Measurements from ENCODE around the gene EPHB6.

Gene EPHB6, protein sequence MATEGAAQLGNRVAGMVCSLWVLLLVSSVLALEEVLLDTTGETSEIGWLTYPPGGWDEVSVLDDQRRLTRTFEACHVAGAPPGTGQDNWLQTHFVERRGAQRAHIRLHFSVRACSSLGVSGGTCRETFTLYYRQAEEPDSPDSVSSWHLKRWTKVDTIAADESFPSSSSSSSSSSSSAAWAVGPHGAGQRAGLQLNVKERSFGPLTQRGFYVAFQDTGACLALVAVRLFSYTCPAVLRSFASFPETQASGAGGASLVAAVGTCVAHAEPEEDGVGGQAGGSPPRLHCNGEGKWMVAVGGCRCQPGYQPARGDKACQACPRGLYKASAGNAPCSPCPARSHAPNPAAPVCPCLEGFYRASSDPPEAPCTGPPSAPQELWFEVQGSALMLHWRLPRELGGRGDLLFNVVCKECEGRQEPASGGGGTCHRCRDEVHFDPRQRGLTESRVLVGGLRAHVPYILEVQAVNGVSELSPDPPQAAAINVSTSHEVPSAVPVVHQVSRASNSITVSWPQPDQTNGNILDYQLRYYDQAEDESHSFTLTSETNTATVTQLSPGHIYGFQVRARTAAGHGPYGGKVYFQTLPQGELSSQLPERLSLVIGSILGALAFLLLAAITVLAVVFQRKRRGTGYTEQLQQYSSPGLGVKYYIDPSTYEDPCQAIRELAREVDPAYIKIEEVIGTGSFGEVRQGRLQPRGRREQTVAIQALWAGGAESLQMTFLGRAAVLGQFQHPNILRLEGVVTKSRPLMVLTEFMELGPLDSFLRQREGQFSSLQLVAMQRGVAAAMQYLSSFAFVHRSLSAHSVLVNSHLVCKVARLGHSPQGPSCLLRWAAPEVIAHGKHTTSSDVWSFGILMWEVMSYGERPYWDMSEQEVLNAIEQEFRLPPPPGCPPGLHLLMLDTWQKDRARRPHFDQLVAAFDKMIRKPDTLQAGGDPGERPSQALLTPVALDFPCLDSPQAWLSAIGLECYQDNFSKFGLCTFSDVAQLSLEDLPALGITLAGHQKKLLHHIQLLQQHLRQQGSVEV

DNA sequence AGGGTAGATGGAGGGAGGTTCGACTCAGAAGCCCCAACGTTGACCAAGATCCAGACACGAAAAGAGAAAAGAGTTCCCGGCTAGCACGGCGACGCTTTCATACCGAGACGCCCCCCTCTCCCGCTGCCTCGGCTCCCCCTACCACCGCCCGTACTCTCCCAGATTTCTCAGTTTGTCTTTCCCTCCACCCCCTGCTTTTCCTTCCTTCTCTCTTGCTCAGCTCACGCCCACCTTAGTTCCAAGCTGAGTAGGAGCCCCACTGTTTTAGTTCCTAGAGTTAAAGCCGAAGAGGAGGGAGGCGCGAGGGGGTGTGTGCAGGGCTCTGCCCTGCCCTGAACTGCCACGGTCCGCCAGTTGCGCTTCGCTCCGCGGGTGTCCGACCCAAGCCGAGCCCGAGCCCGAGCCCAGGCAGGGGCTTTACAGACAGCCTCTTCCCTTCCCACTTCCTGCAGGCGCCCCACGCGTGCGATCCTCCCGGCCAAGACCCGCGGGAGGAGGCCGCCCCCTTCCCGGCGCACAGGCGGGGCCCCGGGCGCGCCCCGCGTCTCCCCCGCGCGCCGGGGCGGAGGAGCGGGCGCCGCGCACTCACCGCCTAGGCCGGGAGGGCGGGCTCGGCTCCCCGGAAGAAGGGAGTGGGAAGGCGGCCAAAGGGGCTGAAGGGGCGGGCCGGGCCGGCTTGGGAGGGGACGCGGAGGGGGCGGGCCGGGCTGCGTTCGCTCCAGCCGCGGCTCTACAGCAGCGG lies at the start of gene EPHB6:
Gene EPHB6 (plus strand): TSS at position 705 of the 742 bp plus-strand sequence. CDS start 8,152 bp downstream, outside the sequence.
- Histone ChIP-seq H3K27ac (ENCODE audit: low read depth, low read length) (peak within 1 kb of the TSS; percentile 71), H3K27me3 (ENCODE audit: control insufficient read depth, low read length) (peaks cover 27% of the 10 kb centered on the region), H3K4me1 (ENCODE audit: control insufficient read depth, low read length) (peaks cover 29% of the 10 kb centered on the region), H3K9me2 (replicated peaks; ENCODE audit: control insufficient read depth, low read length) (no peaks in the 10 kb centered on the region), H3K4me2 (ENCODE audit: low read length) (peak within 1 kb of the TSS; percentile 89), H3K9me3 (ENCODE audit: control insufficient read depth, insufficient read depth, low read length) (no peaks in the 10 kb centered on the region), H3K36me3 (ENCODE audit: control insufficient read depth, low read length) (no peaks in the 10 kb centered on the region), H3K4me3 (ENCODE audit: low read length) (peak within 1 kb of the TSS; percentile 96), H3K79me2 (ENCODE audit: control insufficient read depth, low read length) (no peaks in the 10 kb centered on the region), H3F3A (ENCODE audit: control insufficient read depth, insufficient read depth) (peaks cover 7% of the 10 kb centered on the region), H4K20me1 (ENCODE audit: control insufficient read depth, insufficient read depth, low read depth, low read length) (no peaks in the 10 kb centered on the region)
- no peak for TF ChIP-seq EZH2phosphoT487 (IDR thresholded peaks at IDR 0.05; ENCODE audit: borderline replicate concordance, low read length)
- TF ChIP-seq CTCF (IDR thresholded peaks at IDR 0.05; ENCODE audit: low read depth, low read length, poor library complexity, severe bottlenecking) = no peak

DNA sequence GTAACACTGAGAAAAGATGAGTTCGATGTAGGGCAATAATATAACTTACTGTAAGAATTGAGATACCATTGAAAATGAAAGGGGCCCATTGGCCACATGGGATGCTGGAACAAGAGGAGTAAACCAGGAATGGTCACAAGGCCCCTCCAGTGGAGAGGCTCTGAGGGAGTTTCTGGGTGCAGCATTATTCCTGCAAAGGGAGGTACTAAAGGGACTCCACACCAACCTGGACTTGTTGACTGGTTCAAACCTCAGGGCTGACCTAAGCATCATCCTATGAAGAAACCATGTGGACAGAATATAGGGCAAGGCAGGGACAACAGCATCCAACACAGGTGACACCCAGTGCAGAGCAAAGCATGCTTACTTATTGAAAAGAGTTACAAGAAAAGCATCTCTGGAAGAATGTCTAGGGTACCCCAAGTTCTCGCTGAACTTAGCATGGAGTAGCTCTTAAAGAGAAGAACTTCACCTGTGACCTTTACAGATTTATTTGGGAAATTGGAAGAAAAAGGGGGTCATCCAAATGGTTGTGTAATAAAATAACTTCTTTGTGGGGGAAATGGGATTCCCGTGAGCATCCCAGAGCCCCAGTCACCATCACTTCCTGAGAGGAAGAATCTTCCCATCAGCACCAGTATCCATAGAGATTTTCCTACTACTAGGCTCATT lies 49.4 kb upstream of the EPHB6 start:
- Histone ChIP-seq H3K27ac (ENCODE audit: low read depth, low read length) (peak overlapping the region; percentile 97), H3K4me2 (ENCODE audit: low read length) (peak overlapping the region; percentile 94), H3K4me1 (ENCODE audit: control insufficient read depth, low read length) (peaks cover 76% of the 10 kb centered on the region), H3F3A (ENCODE audit: control insufficient read depth, insufficient read depth) (peaks cover 46% of the 10 kb centered on the region), H3K9me3 (ENCODE audit: control insufficient read depth, insufficient read depth, low read length) (no peaks in the 10 kb centered on the region), H3K79me2 (ENCODE audit: control insufficient read depth, low read length) (peaks cover 2% of the 10 kb centered on the region), H4K20me1 (ENCODE audit: control insufficient read depth, insufficient read depth, low read depth, low read length) (no peaks in the 10 kb centered on the region), H3K9me2 (replicated peaks; ENCODE audit: control insufficient read depth, low read length) (no peaks in the 10 kb centered on the region), H3K27me3 (ENCODE audit: control insufficient read depth, low read length) (no peaks in the 10 kb centered on the region), H3K36me3 (ENCODE audit: control insufficient read depth, low read length) (peaks cover 60% of the 10 kb centered on the region), H3K4me3 (ENCODE audit: low read length) (peak overlapping the region; percentile 59)
- TF ChIP-seq EZH2phosphoT487 (IDR thresholded peaks at IDR 0.05; ENCODE audit: borderline replicate concordance, low read length) (no peak), CTCF (IDR thresholded peaks at IDR 0.05; ENCODE audit: low read depth, low read length, poor library complexity, severe bottlenecking) (no peak)

- no peaks in the 10 kb centered on the region for H3K9me2 ChIP-seq (replicated peaks; ENCODE audit: control insufficient read depth, low read length)
- no peaks in the 10 kb centered on the region for H3K27me3 ChIP-seq (ENCODE audit: control insufficient read depth, low read length)
- peak overlapping the region; percentile 59 for H3K4me3 ChIP-seq (ENCODE audit: low read length)
- H3K36me3 ChIP-seq (ENCODE audit: control insufficient read depth, low read length) = peaks cover 55% of the 10 kb centered on the region
- H3K27ac ChIP-seq (ENCODE audit: low read depth, low read length) = peak overlapping the region; percentile 97
- peaks cover 46% of the 10 kb centered on the region for H3F3A ChIP-seq (ENCODE audit: control insufficient read depth, insufficient read depth)
- no peaks in the 10 kb centered on the region for H3K9me3 ChIP-seq (ENCODE audit: control insufficient read depth, insufficient read depth, low read length)
- H3K4me2 ChIP-seq (ENCODE audit: low read length) = peak overlapping the region; percentile 94
- no peaks in the 10 kb centered on the region for H4K20me1 ChIP-seq (ENCODE audit: control insufficient read depth, insufficient read depth, low read depth, low read length)
- TF ChIP-seq CTCF (IDR thresholded peaks at IDR 0.05; ENCODE audit: low read depth, low read length, poor library complexity, severe bottlenecking) (no peak), EZH2phosphoT487 (IDR thresholded peaks at IDR 0.05; ENCODE audit: borderline replicate concordance, low read length) (no peak)
- H3K79me2 ChIP-seq (ENCODE audit: control insufficient read depth, low read length) = no peaks in the 10 kb centered on the region
- H3K4me1 ChIP-seq (ENCODE audit: control insufficient read depth, low read length) = peaks cover 80% of the 10 kb centered on the region
These were observed 48.9 kb upstream of the EPHB6 start for GRCh38 chr7:142806022-142806356.

All from DOHH2 (cell line).